DND-41 (cell line): Measurements from ENCODE around the gene PLEKHA6.

Experiments used
- ATAC-seq: fragments of 200-7000 bp; cut with Tn5 transposase; 3 replicates; pipeline ENCODE4 v1.9.1; 2021; ENCODE audit warnings: low read depth; ENCODE audit not compliant: insufficient read depth
- DNase-seq: peaks from one replicate; pipeline ENCODE4 v3.0.0-alpha.2; 2020
- H2AFZ ChIP-seq: 2 replicates; pipeline ENCODE4 v1.6.0; 2012; ENCODE audit warnings: low read depth, low read length
- H3K27ac ChIP-seq: 2 replicates; pipeline ENCODE4 v1.5.1; 2012; ENCODE audit warnings: low read length, inconsistent platforms
- H3K27me3 ChIP-seq: fragments of 200-600 bp; sonication (generic); 2 replicates; pipeline ENCODE4 v1.6.0; 2012; ENCODE audit warnings: low read length, mild to moderate bottlenecking, inconsistent platforms; ENCODE audit not compliant: insufficient read depth, poor library complexity
- H3K36me3 ChIP-seq: 2 replicates; pipeline ENCODE4 v1.5.1; 2012; ENCODE audit warnings: low read length, inconsistent platforms; ENCODE audit not compliant: insufficient read depth
- H3K4me1 ChIP-seq: 2 replicates; pipeline ENCODE4 v1.5.1; 2012; ENCODE audit warnings: mild to moderate bottlenecking, low read length; ENCODE audit not compliant: insufficient read depth
- H3K4me2 ChIP-seq: 2 replicates; pipeline ENCODE4 v1.6.0; 2012; ENCODE audit warnings: mild to moderate bottlenecking, moderate library complexity, low read length, inconsistent platforms; ENCODE audit not compliant: insufficient read depth
- H3K4me3 ChIP-seq, 2 experiments: fragments of 200-600 bp in 1 of 2; shearing (Covaris generic) in 1 of 2; 2 replicates each; pipeline ENCODE4 v1.5.1; 2012 to 2016; ENCODE audit warnings: inconsistent platforms in 2 of 2, low read length in 2 of 2, mild to moderate bottlenecking in 2 of 2, low read depth in 1 of 2, moderate library complexity in 1 of 2
- H3K79me2 ChIP-seq: 2 replicates; pipeline ENCODE4 v1.6.0; 2012; ENCODE audit warnings: low read length, inconsistent platforms; ENCODE audit not compliant: insufficient read depth
- H3K9ac ChIP-seq: 2 replicates; pipeline ENCODE4 v1.6.0; 2012; ENCODE audit warnings: low read depth, mild to moderate bottlenecking, inconsistent platforms, low read length, moderate library complexity
- H3K9me3 ChIP-seq: 2 replicates; pipeline ENCODE4 v1.5.1; 2012; ENCODE audit warnings: low read length, moderate library complexity, mild to moderate bottlenecking, inconsistent platforms; ENCODE audit not compliant: insufficient read depth, severe bottlenecking
- H4K20me1 ChIP-seq: 2 replicates; pipeline ENCODE4 v1.6.0; 2012; ENCODE audit warnings: low read length; ENCODE audit not compliant: insufficient read depth
- CTCF ChIP-seq: IDR thresholded peaks from 2 replicates; pipeline ENCODE4 v1.5.1; 2012; ENCODE audit warnings: borderline replicate concordance, low read length, moderate library complexity, mild to moderate bottlenecking; ENCODE audit not compliant: poor library complexity, severe bottlenecking; ENCODE audit errors: extremely low read depth
- EZH2 ChIP-seq: IDR thresholded peaks from 3 replicates; pipeline ENCODE4 v1.6.1; 2012; ENCODE audit warnings: borderline replicate concordance, low read depth, mild to moderate bottlenecking, moderate library complexity, low read length, inconsistent platforms; ENCODE audit not compliant: severe bottlenecking

PLEKHA6 gene

GRCh38 chr1:204318324-204318723 is 41.4 kb downstream of the PLEKHA6 start:
- Histone ChIP-seq H3K4me2 (no peak overlapping the region), H3K4me3 (no peak overlapping the region), H3K9ac (no peak overlapping the region), H3K27ac (no peak overlapping the region), H3K4me1 (no peaks in the 10 kb centered on the region), H3K27me3 (peaks cover 53% of the 10 kb centered on the region), H2AFZ (no peak overlapping the region), H3K9me3 (no peaks in the 10 kb centered on the region), H3K79me2 (no peaks in the 10 kb centered on the region), H3K36me3 (no peaks in the 10 kb centered on the region), H4K20me1 (no peaks in the 10 kb centered on the region)
- no peak for DNase-seq
- no peak for TF ChIP-seq EZH2
- no peak for TF ChIP-seq CTCF
- no peak for ATAC-seq

GRCh38 chr1:204317170-204317569 is 42.6 kb downstream of the PLEKHA6 start:
- Histone ChIP-seq H3K4me1 (no peaks in the 10 kb centered on the region), H3K27me3 (peaks cover 53% of the 10 kb centered on the region), H2AFZ (no peak overlapping the region), H3K79me2 (no peaks in the 10 kb centered on the region), H3K9me3 (no peaks in the 10 kb centered on the region), H3K36me3 (no peaks in the 10 kb centered on the region), H3K9ac (no peak overlapping the region), H3K27ac (no peak overlapping the region), H4K20me1 (no peaks in the 10 kb centered on the region), H3K4me2 (no peak overlapping the region), H3K4me3 (no peak overlapping the region)
- DNase-seq (no peak), ATAC-seq (no peak)
- no peak for TF ChIP-seq EZH2

GRCh38 chr1:204316164-204316563 is 43.6 kb downstream of the PLEKHA6 start:
- Histone ChIP-seq H2AFZ (no peak overlapping the region), H3K79me2 (no peaks in the 10 kb centered on the region), H3K4me3 (no peak overlapping the region), H3K27ac (no peak overlapping the region), H3K9me3 (no peaks in the 10 kb centered on the region), H3K9ac (no peak overlapping the region), H3K4me1 (no peaks in the 10 kb centered on the region), H3K36me3 (no peaks in the 10 kb centered on the region), H3K4me2 (no peak overlapping the region), H3K27me3 (peaks cover 53% of the 10 kb centered on the region), H4K20me1 (no peaks in the 10 kb centered on the region)
- no peak for ATAC-seq
- DNase-seq = no peak
- TF ChIP-seq CTCF = no peak
- TF ChIP-seq EZH2 = no peak

GRCh38 chr1:204314893-204315658 is 44.7 kb downstream of the PLEKHA6 start:
- peaks cover 48% of the 10 kb centered on the region for H3K27me3 ChIP-seq
- H3K9me3 ChIP-seq = no peaks in the 10 kb centered on the region
- no peaks in the 10 kb centered on the region for H3K79me2 ChIP-seq
- H3K36me3 ChIP-seq = no peaks in the 10 kb centered on the region
- no peak overlapping the region for H3K27ac ChIP-seq
- no peaks in the 10 kb centered on the region for H4K20me1 ChIP-seq
- TF ChIP-seq CTCF (no peak), EZH2 (no peak)
- no peak for ATAC-seq
- H3K9ac ChIP-seq = no peak overlapping the region
- H3K4me2 ChIP-seq = no peak overlapping the region
- H3K4me1 ChIP-seq = no peaks in the 10 kb centered on the region
- no peak for DNase-seq
- no peak overlapping the region for H2AFZ ChIP-seq
- H3K4me3 ChIP-seq = no peak overlapping the region
